ENCODE measurements around the gene ARPC1A. TPM values are rescaled to one million over a fixed set of nuclear protein-coding genes. Genes with fewer than 3 reads are reported as not detected.

Gene ARPC1A
- total RNA-seq: 281 and 385 TPM in 2 replicates

DNA sequence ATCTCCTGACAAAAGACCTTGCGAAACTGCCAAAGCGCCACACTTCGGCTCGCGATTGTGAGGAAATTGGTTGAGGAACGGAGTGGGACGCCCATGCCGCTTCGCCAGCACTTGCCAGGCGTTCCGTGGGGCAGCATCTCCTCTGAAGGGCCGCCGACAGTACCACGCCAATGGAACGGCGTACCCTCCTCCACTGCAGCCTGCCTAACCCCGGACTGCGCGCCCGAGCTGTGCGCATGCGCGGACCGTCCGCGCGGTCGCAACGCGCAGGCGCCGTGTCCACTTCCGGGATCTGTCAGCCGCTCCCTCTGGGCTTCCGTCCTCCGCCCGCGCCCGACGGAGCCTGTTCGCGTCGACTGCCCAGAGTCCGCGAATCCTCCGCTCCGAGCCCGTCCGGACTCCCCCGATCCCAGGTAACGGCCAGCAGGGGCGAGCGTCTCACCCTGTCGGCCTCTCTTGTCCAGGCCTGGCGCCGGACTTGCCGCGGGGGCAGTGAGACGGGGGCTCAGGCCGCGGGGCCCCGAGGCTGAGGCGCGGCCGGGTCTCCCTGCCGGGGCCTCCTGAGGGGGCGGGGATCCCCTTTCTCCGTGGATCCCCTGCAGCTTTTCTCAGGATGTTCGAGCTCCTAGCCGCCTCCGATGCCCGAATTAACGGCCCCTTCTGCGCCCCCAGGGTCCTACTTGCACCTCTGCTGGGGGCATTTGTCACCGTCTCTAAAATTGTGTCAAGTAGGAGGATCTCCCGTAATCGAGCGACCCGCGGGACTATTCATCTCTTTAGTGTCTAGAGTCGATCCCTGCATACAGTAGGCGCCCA lies at the start of gene ARPC1A:
TSS of gene ARPC1A (plus strand) at position 307 of the 816 bp plus-strand sequence. CDS start 7,456 bp downstream, outside the sequence.

DNA sequence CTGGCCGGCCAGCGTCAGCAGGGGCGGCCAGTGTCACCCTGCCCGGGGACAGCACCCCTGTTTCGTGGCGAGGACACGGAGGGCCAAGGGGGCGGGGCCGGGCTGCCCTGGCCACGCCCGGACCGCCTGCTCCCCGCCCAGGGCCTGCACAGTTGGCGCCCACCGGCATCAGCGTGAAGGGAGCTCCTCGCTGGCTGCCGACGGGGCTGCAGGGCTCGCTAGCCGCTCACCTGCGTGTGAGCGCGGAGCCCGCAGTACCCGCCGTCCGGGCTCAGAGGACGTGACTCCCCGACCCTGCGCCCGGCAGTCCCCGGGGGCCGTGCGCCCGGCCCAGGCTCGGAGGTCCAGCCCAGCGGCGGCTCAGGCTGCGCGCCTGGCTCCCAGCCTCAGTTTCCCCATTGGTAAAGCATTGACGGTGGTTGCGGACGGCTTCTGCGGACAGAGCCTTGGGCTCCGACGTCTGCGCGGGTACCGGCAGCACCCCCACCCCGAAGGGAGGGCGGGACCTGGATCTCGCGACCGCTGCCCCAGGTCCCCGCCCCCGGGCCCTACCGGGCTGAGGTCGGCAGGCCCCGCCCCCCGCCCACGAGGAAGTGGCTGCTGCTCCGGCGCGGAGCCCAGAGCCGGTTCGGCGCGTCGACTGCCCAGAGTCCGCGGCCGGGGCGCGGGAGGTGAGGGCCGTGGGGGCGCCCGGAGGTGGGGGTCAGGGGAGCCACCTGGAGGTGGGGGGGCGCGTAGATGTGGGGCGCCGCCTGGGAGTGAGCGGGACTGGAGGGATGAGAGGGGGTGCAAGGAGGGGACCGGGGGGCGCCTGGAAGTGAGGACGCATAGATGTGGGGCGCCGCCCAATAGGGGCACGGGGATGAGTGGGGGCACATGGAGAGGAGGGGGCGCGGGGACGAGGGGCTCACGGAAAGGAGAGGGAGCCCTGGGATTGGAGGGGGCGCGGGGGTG lies 48.7 kb downstream of the ARPC1A start, which contains the start of gene ARPC1B:
TSS of gene ARPC1B (plus strand) at position 620 of the 954 bp plus-strand sequence. CDS start 10,985 bp downstream, outside the sequence.

DNA sequence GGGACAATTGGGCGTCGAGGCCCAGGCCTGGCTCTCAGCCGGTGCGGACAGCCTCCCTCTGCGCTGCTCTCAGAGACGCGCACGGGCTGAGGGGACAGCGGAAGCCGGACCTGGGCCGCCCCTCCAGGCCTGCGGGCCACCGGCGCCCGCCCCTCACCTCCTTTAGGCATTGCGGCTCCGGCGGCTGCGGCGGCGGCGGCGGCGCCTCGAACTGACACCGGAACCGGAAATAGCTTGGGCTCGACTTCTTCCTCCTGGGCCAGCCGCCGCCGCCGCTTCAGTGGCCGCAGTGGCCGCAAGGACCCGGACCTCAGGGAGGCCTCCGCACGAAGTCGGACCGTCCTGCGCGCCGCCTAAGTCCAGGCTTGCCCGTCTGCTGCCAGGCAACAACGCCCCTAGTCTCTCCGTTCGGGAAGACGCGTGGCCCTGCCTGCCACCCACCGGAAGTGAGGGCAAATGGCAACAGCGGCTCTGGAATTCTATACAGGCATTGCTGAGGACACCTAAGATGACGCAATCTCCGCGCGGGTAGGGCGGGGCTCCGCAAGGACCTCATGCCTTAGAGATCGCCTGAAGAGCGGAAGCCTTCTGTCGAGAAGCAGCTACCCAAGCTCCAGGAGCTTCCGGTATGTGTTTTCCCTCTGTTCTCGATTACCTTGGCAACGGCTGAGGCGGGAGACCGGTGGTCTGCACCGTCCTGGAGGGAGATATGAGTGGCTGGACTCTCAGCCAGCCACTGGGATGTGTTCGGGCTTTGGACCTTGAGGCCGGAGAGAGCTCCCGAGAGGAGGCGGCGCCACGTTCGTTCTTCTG lies 82.9 kb downstream of the ARPC1A start, which contains the start of the genes BUD31 and PDAP1:
TSS of gene BUD31 (plus strand) at position 591 of the 813 bp plus-strand sequence. CDS start 2,124 bp downstream, outside the sequence.
TSS of gene PDAP1 (minus strand) at position 219 of the 813 bp plus-strand sequence. CDS start at position 170, 49 bp downstream.

Other genes starting within 250 kb of the ARPC1A start
- gene SMURF1, start 181.8 kb upstream of the ARPC1A start, total RNA-seq: 10.7 and 13.8 TPM in 2 replicates
- not detected in 2 replicates for gene KPNA7, start 117.8 kb upstream of the ARPC1A start, total RNA-seq
- gene MYH16, start 53.1 kb upstream of the ARPC1A start, total RNA-seq: not detected in 2 replicates
- 528 and 673 TPM in 2 replicates for gene ARPC1B, start 48.8 kb downstream of the ARPC1A start, total RNA-seq
- gene PDAP1, start 82.7 kb downstream of the ARPC1A start, total RNA-seq: 140 and 181 TPM in 2 replicates
- 87.6 and 120 TPM in 2 replicates for gene BUD31, start 83.1 kb downstream of the ARPC1A start, total RNA-seq
- gene PTCD1, start 112.9 kb downstream of the ARPC1A start, total RNA-seq: 6.2 and 8.1 TPM in 2 replicates
- 28.5 and 36.3 TPM in 2 replicates for gene CPSF4, start 113.0 kb downstream of the ARPC1A start, total RNA-seq
- 3,963 and 4,747 TPM in 2 replicates for gene ATP5MF, start 140.3 kb downstream of the ARPC1A start, total RNA-seq
- 1.4 and 4.1 TPM in 2 replicates for gene ZNF789, start 147.0 kb downstream of the ARPC1A start, total RNA-seq
- gene ZNF394, start 174.4 kb downstream of the ARPC1A start, total RNA-seq: 9.9 and 11.2 TPM in 2 replicates
- gene ZKSCAN5, start 178.8 kb downstream of the ARPC1A start, total RNA-seq: 7.1 and 7.8 TPM in 2 replicates
- gene FAM200A, start 226.2 kb downstream of the ARPC1A start, total RNA-seq: 4.0 and 5.5 TPM in 2 replicates
- gene ZNF655, start 232.7 kb downstream of the ARPC1A start, total RNA-seq: 70.2 and 76.4 TPM in 2 replicates